ENCODE measurements around the gene PADI1. TPM values are rescaled to one million over a fixed set of nuclear protein-coding genes. Genes with fewer than 3 reads are reported as not detected.

PADI1 gene
- polyA plus RNA-seq, 1 experiment = not detected

DNA sequence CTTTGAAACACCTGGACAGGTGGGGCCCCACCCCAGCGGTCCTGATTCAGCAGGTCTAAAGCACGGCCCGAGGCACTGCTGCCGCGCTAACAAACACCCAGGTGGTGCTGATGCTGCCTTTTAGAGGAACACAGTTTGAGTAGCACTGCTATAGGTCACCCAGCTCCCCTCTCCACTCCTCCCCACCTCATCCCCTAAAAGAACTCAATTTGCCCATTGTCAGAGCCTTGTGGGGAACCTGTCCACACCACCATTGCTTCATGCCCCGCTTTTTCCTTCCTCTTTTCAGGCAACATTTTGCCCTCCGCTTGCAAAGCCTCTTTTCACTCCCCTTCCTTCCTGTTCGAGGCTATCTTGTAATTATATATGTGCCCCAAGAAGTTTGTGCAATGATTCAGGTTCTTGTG is 76.8 kb downstream of the PADI1 start:
- POLR2A ChIA-PET = no interaction called here
- TF ChIP-seq, protein P1, sequence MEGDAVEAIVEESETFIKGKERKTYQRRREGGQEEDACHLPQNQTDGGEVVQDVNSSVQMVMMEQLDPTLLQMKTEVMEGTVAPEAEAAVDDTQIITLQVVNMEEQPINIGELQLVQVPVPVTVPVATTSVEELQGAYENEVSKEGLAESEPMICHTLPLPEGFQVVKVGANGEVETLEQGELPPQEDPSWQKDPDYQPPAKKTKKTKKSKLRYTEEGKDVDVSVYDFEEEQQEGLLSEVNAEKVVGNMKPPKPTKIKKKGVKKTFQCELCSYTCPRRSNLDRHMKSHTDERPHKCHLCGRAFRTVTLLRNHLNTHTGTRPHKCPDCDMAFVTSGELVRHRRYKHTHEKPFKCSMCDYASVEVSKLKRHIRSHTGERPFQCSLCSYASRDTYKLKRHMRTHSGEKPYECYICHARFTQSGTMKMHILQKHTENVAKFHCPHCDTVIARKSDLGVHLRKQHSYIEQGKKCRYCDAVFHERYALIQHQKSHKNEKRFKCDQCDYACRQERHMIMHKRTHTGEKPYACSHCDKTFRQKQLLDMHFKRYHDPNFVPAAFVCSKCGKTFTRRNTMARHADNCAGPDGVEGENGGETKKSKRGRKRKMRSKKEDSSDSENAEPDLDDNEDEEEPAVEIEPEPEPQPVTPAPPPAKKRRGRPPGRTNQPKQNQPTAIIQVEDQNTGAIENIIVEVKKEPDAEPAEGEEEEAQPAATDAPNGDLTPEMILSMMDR (IDR thresholded peaks at IDR 0.05; ENCODE audit: low read depth, low read length) = no peak
- Histone ChIP-seq H3K4me3 (ENCODE audit: low read depth, low read length) (no peak overlapping the region), H3K27me3 (ENCODE audit: control insufficient read depth, insufficient read depth, low read length) (peaks cover 36% of the 10 kb centered on the region), H3K9me3 (ENCODE audit: control insufficient read depth, insufficient read depth, low read length) (no peaks in the 10 kb centered on the region), H3K27ac (ENCODE audit: low read depth, low read length) (no peak overlapping the region)
- no peak for DNase-seq (ENCODE audit: low read depth, low spot score)
- CTCF ChIA-PET = no interaction called here

DNA sequence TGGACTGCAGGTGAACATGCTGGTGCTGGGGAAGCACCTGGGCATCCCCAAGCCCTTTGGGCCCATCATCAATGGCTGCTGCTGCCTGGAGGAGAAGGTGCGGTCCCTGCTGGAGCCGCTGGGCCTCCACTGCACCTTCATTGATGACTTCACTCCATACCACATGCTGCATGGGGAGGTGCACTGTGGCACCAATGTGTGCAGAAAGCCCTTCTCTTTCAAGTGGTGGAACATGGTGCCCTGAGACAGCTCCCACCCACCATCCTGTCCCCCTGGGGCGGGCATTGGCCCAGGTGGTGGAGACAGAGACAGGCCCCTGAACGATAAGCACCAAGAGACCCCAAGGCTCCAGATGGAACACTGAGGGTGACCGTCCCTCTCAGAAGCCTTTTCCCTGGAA is 77.9 kb downstream of the PADI1 start:
- TF ChIP-seq, protein P1 (IDR thresholded peaks at IDR 0.05; ENCODE audit: low read depth, low read length) = no peak
- Histone ChIP-seq H3K9me3 (ENCODE audit: control insufficient read depth, insufficient read depth, low read length) (no peaks in the 10 kb centered on the region), H3K27ac (ENCODE audit: low read depth, low read length) (no peak overlapping the region), H3K27me3 (ENCODE audit: control insufficient read depth, insufficient read depth, low read length) (peaks cover 36% of the 10 kb centered on the region), H3K4me3 (ENCODE audit: low read depth, low read length) (no peak overlapping the region)
- ChIA-PET CTCF (no interaction called here), POLR2A (no interaction called here)
- DNase-seq (ENCODE audit: low read depth, low spot score) = no peak

DNA sequence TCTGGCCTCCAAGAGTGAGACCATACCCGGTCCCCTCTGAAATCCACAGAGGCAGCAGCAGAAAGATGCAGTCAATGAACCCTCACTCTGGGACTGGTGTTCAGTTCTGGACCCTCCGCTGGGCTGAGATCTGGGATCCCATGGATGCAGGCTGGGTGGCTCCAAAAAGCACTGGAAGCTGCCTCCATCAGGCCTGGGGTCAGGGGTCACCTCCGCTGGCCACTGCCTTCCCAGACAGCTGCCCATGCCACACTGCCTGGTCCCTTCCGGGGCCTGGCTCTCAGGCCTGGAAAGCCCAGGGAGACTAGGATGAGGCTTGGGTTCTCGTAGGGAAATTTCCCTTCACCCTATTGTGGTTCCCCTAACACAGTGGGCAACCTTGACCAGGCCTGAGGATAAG is 81.7 kb downstream of the PADI1 start:
- no peak for DNase-seq (ENCODE audit: low read depth, low spot score)
- Histone ChIP-seq H3K9me3 (ENCODE audit: control insufficient read depth, insufficient read depth, low read length) (no peaks in the 10 kb centered on the region), H3K4me3 (ENCODE audit: low read depth, low read length) (no peak overlapping the region), H3K27me3 (ENCODE audit: control insufficient read depth, insufficient read depth, low read length) (peaks cover 31% of the 10 kb centered on the region), H3K27ac (ENCODE audit: low read depth, low read length) (no peak overlapping the region)
- CTCF ChIA-PET = no interaction called here
- POLR2A ChIA-PET = no interaction called here
- TF ChIP-seq, protein P1 (IDR thresholded peaks at IDR 0.05; ENCODE audit: low read depth, low read length) = no peak

DNA sequence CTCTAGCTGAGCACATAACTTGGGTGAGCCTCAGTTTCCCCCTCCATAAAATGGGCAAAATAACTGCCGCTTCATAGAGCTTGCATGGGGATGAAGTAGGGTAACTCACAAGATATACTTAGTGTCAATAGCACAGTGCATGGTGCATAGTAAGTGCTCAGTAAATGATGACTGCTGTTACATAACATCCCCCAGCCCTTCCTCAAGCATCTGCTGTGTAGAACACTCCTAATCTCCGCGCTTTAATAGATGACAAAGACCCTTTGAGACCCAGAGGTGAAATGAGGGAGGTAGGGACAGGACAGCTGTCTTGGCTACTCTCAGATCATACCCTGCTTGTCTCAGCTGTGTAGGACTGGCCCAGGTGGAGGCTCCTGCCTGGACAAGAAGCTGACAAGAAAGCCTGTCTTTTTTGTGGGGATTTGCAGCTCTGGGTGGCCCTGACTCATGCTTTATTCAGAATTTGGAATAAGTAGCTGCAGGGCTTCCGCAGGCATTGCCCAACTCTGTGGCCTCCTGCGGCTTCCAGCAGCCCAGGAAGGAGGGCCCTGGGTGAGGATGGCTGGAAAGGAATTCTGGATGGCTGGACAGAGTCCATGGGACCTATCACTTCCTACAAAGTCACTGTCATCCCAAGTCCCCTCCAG is 82.3 kb downstream of the PADI1 start:
- CTCF ChIA-PET = no interaction called here
- TF ChIP-seq, protein P1 (IDR thresholded peaks at IDR 0.05; ENCODE audit: low read depth, low read length) = no peak
- Histone ChIP-seq H3K27ac (ENCODE audit: low read depth, low read length) (peak overlapping the region; percentile 1), H3K4me3 (ENCODE audit: low read depth, low read length) (no peak overlapping the region), H3K27me3 (ENCODE audit: control insufficient read depth, insufficient read depth, low read length) (peaks cover 32% of the 10 kb centered on the region), H3K9me3 (ENCODE audit: control insufficient read depth, insufficient read depth, low read length) (no peaks in the 10 kb centered on the region)
- DNase-seq (ENCODE audit: low read depth, low spot score) = peak; percentile 47
- POLR2A ChIA-PET = no interaction called here

DNA sequence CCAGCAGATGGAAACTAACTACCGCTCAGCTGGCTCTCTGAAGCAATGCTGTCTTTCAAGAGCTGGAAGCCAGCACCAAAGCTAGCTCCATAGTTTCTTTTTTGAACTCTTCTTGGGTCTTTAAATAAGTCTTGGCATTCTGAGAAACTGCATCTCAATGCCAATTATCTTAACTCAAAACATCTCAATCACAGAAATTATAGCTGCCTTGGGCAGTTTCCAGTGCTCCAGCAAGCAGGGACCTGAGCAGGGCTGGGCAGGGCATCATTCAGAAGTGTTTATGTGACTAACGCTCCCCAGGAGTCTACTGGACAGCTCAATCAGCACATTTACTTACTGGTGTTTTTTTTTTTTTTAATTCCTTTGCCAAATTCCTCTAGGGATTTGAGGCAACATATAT is 84.8 kb downstream of the PADI1 start:
- peaks cover 18% of the 10 kb centered on the region for H3K27me3 ChIP-seq (ENCODE audit: control insufficient read depth, insufficient read depth, low read length)
- POLR2A ChIA-PET = no interaction called here
- TF ChIP-seq, protein P1 (IDR thresholded peaks at IDR 0.05; ENCODE audit: low read depth, low read length) = no peak
- no peak for DNase-seq (ENCODE audit: low read depth, low spot score)
- H3K9me3 ChIP-seq (ENCODE audit: control insufficient read depth, insufficient read depth, low read length) = no peaks in the 10 kb centered on the region
- H3K4me3 ChIP-seq (ENCODE audit: low read depth, low read length) = no peak overlapping the region
- CTCF ChIA-PET = interaction anchor here (0.8 to 2.4 kb wide), 4 partner anchors 16 to 230 kb away, joined by 3 to 6 read pairs (median 4); no protein-coding TSS in a partner anchor
- no peak overlapping the region for H3K27ac ChIP-seq (ENCODE audit: low read depth, low read length)

All from AG04450 (cell line).